GM18517 (cell line): Measurements from ENCODE around the gene SARDH.
"Not testable (repeated sequence)": the region's sequence is repeated elsewhere in the genome, so short reads cannot be mapped to it uniquely, and the experiment has no call there.

Experiments used
- ATAC-seq: cut with Tn5 transposase; IDR thresholded peaks from one replicate; pipeline ENCODE4 v1.9.1; 2021; ENCODE audit warnings: mild to moderate bottlenecking, moderate library complexity; ENCODE audit not compliant: unreplicated experiment

Gene SARDH

DNA sequence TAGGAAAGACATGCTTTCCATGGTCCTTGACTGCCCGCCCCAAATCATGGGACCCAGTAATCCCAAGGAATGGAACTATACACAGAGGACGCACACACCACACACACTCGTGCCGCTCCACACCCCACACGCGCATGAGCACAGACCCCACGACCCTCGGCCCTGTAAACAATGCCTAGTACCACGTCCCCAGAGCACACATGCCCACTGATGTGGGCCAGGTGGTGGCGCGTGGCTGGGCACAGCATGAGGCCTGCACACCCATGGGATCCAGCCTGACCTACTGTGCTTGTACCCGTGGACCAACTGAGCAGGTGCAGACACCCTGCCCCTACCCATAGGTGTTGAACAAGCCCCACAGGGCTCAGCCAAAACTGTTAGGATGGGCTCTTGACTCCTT, 101.2 kb downstream of the SARDH start:
- no peak for ATAC-seq

DNA sequence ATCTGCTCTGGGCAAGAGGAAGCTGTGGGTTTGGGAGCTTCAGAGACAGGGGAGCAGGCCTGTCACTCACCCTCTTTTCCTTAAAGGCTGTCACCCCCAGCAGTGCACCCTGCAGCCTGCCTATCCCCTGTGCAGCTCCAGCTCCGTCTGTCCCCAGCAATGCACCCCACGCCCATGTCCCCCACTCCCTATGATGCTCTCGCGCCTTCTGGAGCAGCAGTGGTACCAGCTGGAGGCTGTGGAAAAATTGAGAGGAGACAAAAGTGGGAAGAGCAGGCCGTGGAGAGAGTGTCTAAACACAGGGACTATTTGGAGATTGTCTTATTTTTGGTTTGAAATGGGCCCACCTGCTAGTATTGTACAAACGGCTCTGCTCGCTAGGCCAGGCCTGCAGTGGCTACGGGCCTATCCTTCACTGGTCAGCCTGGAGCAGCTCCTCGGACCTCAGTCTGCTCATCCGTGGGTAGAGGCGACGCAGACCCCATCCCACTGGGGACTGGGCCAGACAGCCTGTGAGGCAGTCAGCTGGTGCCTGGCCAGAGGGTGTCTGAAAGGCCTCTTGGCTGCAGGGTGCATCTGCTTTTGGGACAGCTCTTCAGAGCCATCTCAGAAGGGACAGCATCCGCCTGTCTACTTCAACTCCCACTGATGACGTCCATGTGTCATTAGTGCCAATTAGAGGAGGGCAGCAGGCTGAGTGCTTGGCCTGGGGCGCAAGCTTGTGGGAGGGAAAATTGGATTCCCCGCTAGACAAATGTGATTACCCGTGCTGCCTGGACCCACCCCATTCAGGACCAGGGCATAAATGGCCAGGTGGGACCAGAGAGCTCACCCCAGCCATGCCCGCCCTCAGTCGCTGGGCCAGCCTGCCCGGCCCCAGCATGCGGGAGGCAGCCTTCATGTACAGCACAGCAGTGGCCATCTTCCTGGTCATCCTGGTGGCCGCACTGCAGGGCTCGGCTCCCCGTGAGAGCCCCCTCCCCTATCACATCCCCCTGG, 102.3 kb downstream of the SARDH start, which contains the start of gene DBH:
Gene DBH (plus strand): TSS at position 831 of the 999 bp plus-strand sequence. CDS start 9 bp downstream, at position 840.
- ATAC-seq: no peak

DNA sequence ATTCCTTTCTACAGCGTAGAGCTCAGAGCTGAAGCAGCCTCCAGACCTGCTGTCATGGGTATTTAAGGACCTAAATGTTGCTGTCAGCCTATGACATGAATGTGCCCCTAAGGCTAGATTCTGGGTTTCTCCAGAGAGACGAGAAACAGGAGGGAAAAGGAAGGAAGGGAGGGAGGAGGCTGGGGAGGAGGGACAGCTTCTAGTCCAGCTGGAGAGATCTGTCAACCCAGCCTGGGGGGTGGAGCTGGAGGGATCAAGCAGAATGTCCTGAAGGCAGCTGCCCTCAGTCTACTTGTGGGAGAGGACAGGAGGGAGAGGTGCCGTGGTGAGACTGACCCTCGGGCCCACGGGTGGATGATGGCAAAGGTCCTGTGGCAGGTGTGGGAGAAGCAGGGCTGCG, 103.1 kb downstream of the SARDH start:
- ATAC-seq: no peak

- no peak for ATAC-seq
Observed at GRCh38 chr9:133634081-133634691, 104.0 kb downstream of the SARDH start.

DNA sequence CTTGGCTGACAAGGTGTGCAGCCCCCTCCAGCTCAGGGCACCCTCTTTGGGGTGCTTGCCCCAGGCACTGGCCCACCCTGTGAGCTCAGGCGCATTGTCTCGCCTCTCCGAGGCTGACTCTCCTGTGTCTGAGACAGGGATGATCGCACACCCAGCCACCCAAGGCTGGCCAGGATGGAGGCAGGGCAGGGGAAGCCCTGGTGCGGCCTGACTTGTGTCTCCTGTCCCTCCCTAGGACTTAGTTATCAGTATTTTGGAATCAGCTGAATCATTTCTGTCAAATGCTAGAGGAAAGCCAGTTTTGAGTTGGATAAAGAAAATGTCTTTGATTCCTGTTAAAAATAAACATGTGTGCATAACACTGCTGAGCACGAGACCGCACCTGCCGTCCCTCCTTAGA, 104.5 kb downstream of the SARDH start:
- no peak for ATAC-seq

DNA sequence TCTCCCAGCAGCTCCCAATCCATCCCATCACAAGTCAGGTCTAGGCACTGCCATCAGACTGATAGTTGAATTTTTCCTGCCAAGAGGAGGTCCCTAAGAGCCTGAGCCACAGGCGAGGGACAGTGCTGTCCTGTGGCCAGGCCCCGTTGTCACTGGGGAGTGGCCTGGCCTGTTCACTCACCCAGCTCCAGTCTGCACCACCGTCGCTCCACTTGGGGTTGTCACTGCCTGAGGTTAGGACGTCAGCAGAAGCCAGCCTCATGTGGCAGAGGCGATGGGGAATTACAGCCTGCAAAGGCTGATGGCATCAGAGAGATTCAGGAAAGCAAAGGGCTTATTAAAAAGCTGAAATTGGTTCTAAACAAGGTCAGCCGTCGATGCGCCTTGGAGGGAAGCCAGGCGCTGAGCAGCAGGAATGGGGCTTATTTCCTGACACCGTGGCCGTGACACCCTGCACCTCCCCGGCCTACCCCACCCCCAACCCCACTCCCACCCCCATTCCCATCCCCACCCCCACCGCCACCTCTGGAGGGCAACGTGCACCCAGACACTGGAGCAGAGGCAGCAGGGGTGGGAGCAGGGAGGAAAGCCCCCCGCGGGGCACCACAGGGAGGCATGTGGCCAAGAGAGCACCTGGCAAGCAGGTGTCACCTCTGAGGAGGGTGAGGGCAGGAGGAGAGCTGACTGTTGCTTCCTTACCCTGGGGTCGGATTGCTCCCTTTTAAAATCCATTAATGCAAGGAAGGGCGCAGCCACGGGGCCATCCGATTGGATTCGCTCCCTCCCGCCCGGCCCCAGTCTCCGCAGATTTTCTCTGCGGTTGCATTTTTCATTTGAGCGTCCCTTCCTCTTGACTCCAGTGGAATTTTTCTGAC, 105.1 kb downstream of the SARDH start:
- no peak for ATAC-seq

GRCh38 chr9:133631111-133631510, 107.0 kb downstream of the SARDH start:
- ATAC-seq: no peak

DNA sequence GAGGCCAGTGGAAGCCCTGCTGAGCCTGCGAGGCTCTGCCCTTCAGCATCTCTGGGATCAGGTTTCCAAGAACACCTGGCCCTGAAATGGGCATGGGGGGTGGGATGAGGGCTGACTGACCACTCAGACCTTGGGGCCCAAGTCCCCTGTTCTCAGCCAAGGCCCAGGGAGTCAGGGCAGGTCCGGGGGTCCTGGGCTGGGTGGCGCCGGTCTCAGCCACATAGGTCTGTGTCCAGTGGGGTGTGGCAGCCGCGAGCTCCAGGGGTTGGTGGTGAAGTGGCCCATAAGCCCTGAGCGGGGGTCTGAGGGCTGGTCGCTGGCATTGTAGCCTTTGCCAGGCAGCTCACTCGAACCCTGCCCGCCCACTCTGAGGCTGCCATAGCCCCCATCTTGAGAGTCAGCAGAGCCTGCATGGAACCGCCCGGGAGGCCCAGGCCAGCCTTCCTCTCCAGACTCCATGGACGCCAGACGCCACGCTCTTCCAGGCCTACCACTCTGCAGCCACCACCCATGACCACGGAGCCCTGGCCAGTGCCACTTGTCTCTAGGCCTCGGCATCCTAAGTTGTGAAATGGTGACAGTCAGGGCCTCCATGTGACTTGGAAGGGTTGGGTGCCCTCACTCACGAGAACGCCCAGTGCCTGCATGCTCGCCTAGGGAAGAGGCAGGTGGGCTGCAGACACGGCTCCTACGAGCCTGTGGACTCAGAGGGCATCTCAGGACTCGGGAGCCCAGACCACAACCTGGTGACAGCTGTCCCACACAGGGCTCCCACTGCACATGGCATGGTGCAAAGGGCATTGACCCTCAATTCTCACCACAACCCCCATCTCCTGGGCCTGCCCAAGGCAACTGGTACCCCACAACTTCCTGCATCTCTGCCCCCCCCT, 108.7 kb downstream of the SARDH start:
- no peak for ATAC-seq

GRCh38 chr9:133628766-133629165, 109.4 kb downstream of the SARDH start:
- no peak for ATAC-seq

- ATAC-seq: no peak
Observed at GRCh38 chr9:133627341-133627740, 110.8 kb downstream of the SARDH start.

GRCh38 chr9:133626008-133626407, 112.1 kb downstream of the SARDH start:
- not testable (repeated sequence) for ATAC-seq

DNA sequence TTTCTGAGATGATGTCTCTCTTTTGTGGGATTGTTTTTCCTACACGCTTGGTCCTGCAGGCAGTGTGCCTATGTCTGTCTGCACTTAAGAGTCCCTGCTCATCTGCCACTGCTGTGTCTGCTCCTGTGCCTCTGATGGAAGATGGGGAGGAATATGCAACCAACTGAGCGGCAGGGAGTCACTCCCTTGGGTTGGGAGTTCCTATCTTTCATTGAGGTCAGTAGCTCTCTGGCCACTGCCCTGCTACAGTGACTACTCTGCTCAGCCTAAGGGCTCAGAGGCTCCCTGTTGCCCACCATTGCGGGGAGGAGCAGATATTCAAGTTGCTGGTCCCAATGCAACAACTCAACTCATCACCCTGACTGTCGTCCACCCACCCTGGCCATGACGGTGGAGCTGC, 115.6 kb downstream of the SARDH start:
- no peak for ATAC-seq

DNA sequence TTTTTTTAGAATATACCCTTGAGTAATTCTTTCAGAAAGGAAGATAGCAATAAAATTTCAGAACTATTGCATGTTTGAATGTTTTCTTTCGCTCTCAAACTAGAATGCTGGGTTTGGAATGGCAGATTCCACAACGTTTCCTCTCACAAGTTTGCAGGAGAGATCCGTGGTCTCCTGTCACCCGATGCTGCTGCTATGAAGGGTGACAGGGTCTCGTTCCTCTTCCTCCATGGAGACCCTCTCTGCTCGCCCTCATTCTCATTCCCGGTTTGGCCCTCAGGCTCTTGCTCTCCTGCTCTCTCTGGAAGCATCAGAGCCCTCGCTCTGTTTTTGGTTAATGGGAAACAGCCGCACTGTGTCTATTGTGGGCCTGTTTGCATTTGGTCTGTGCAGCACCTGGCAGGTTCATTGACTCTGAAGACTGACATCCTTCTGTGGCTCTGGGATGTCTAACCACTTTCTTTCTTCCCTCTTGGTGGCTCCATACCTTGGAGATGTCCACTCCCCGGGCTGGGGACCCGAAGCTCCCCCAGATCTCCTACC, 116.4 kb downstream of the SARDH start:
- no peak for ATAC-seq

- no peak for ATAC-seq
Observed at GRCh38 chr9:133619791-133620190, 118.4 kb downstream of the SARDH start.

DNA sequence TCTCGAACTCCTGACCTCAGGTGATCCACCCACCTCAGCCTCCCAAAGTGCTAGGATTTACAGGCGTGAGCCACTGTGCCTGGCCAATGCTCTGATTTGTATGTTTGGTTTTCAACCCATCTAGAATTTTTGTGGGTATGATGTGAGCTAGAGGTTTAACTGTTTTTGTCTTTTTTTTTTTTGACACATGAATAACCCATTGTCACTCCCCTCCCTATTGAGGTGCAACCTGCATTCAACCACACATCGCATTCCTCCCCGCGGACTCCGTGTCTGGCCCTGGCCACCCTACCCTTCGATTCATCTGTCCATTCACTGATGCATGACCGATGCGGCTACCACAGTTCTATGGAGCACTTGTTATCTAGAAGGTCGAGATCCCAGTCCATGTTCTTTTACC, 119.4 kb downstream of the SARDH start:
- ATAC-seq: no peak

- no peak for ATAC-seq
Observed at GRCh38 chr9:133616643-133617405, 121.3 kb downstream of the SARDH start.

- ATAC-seq: no peak
Observed at GRCh38 chr9:133615606-133616188, 122.5 kb downstream of the SARDH start.

GRCh38 chr9:133615186-133615585, 123.0 kb downstream of the SARDH start:
- ATAC-seq: no peak

GRCh38 chr9:133614678-133615077, 123.5 kb downstream of the SARDH start:
- ATAC-seq: no peak
